Mesenchymal stem cell (in vitro differentiated cells and primary cell): ENCODE measurements around the gene SLC35F3.

Experiments
- DNase-seq: peaks from one replicate; pipeline ENCODE4 v3.0.0-alpha.2; 2013
- H2AFZ ChIP-seq: one replicate; pipeline ENCODE4 v1.6.1; 2013; ENCODE audit warnings: low read depth, mild to moderate bottlenecking, control low read depth, inconsistent platforms, low read length, moderate library complexity
- H2AK5ac ChIP-seq: 2 replicates; pipeline ENCODE4 v1.6.1; 2013; ENCODE audit warnings: low read length, moderate library complexity, mild to moderate bottlenecking, inconsistent platforms; ENCODE audit not compliant: severe bottlenecking
- H2BK120ac ChIP-seq: one replicate; pipeline ENCODE4 v1.6.1; 2013; ENCODE audit warnings: low read depth, mild to moderate bottlenecking, inconsistent platforms, low read length, moderate library complexity
- H2BK12ac ChIP-seq, 2 experiments: one replicate each; pipeline ENCODE4 v1.6.1; 2013; ENCODE audit warnings: inconsistent platforms in 2 of 2, low read length in 2 of 2, mild to moderate bottlenecking in 2 of 2, moderate library complexity in 2 of 2, control low read depth in 1 of 2
- H2BK15ac ChIP-seq: one replicate; pipeline ENCODE4 v1.6.1; 2013; ENCODE audit warnings: mild to moderate bottlenecking, low read depth, inconsistent platforms; ENCODE audit not compliant: poor library complexity, severe bottlenecking
- H2BK5ac ChIP-seq: 2 replicates; pipeline ENCODE4 v1.6.1; 2013; ENCODE audit warnings: low read depth, mild to moderate bottlenecking, low read length, control low read depth, inconsistent platforms; ENCODE audit not compliant: poor library complexity, severe bottlenecking
- H3K14ac ChIP-seq, 2 experiments: one replicate each; pipeline ENCODE4 v1.6.1; 2013; ENCODE audit warnings: inconsistent platforms in 2 of 2, low read length in 2 of 2, control low read depth in 1 of 2, mild to moderate bottlenecking in 1 of 2, moderate library complexity in 1 of 2
- H3K18ac ChIP-seq, 2 experiments: one replicate each; pipeline ENCODE4 v1.6.1; 2013; ENCODE audit warnings: inconsistent platforms in 2 of 2, low read length in 2 of 2, control low read depth in 1 of 2, low read depth in 1 of 2, mild to moderate bottlenecking in 1 of 2
- H3K23ac ChIP-seq, 2 experiments: one replicate each; pipeline ENCODE4 v1.6.1; 2013; ENCODE audit warnings: inconsistent platforms in 2 of 2, low read length in 2 of 2, mild to moderate bottlenecking in 2 of 2, moderate library complexity in 2 of 2, control low read depth in 1 of 2
- H3K27ac ChIP-seq: 2 replicates; pipeline ENCODE4 v1.5.1; 2013; ENCODE audit warnings: mild to moderate bottlenecking, moderate library complexity, low read length, control low read depth, inconsistent platforms; ENCODE audit not compliant: poor library complexity, severe bottlenecking
- H3K27me3 ChIP-seq, 2 experiments: 2 replicates each; pipeline versions ENCODE4 v1.6.1 to v1.7.0; 2013; ENCODE audit warnings: low read length in 2 of 2, mild to moderate bottlenecking in 2 of 2, moderate library complexity in 2 of 2, control low read depth in 1 of 2, inconsistent platforms in 1 of 2; ENCODE audit not compliant: control insufficient read depth in 1 of 2, insufficient read depth in 1 of 2
- H3K36me3 ChIP-seq, 2 experiments: 2 replicates each; pipeline versions ENCODE4 v1.6.1 to v1.7.0; 2013; ENCODE audit warnings: low read length in 2 of 2, control low read depth in 1 of 2, inconsistent platforms in 1 of 2, low read depth in 1 of 2, mild to moderate bottlenecking in 1 of 2; ENCODE audit not compliant: insufficient read depth in 2 of 2, control insufficient read depth in 1 of 2
- H3K4ac ChIP-seq, 2 experiments: one replicate each; pipeline ENCODE4 v1.6.1; 2013; ENCODE audit warnings: inconsistent platforms in 2 of 2, low read length in 2 of 2, mild to moderate bottlenecking in 2 of 2, moderate library complexity in 2 of 2, control low read depth in 1 of 2, low read depth in 1 of 2
- H3K4me1 ChIP-seq: 2 replicates; pipeline ENCODE4 v1.6.1; 2013; ENCODE audit warnings: low read depth, low read length, control low read depth; ENCODE audit not compliant: control insufficient read depth, insufficient read depth
- H3K4me2 ChIP-seq: 2 replicates; pipeline ENCODE4 v1.6.1; 2013; ENCODE audit warnings: low read length, mild to moderate bottlenecking, inconsistent platforms; ENCODE audit not compliant: poor library complexity, severe bottlenecking
- H3K4me3 ChIP-seq, 2 experiments: 2 replicates each; pipeline versions ENCODE4 v1.5.1 to v1.7.0; 2013; ENCODE audit warnings: low read length in 2 of 2, mild to moderate bottlenecking in 2 of 2, control low read depth in 1 of 2, low read depth in 1 of 2; ENCODE audit not compliant: insufficient read depth in 1 of 2
- H3K79me1 ChIP-seq: replicated peaks from 2 replicates; pipeline ENCODE4 v1.6.1; 2013; ENCODE audit warnings: mild to moderate bottlenecking, control low read depth, low read length, inconsistent platforms; ENCODE audit not compliant: poor library complexity, severe bottlenecking
- H3K9ac ChIP-seq: 2 replicates; pipeline ENCODE4 v1.7.0; 2013; ENCODE audit warnings: mild to moderate bottlenecking, low read length, moderate library complexity
- H3K9me3 ChIP-seq: 2 replicates; pipeline ENCODE4 v1.7.0; 2013; ENCODE audit warnings: mild to moderate bottlenecking, low read length; ENCODE audit not compliant: control insufficient read depth
- H4K8ac ChIP-seq: one replicate; pipeline ENCODE4 v1.6.1; 2013; ENCODE audit warnings: inconsistent platforms, mild to moderate bottlenecking, low read length, moderate library complexity
- H4K91ac ChIP-seq: one replicate; pipeline ENCODE4 v1.6.1; 2013; ENCODE audit warnings: mild to moderate bottlenecking, low read length, inconsistent platforms
- WGBS: methylation state at CpG from one replicate; pipeline ENCODE4 v1.1.7; 2013; ENCODE audit warnings: mixed read lengths; 5-methylcytosine and 5-hydroxymethylcytosine counted together

Gene SLC35F3

GRCh38 chr1:234234199-234234598 lies 329.7 kb downstream of the SLC35F3 start:
- Histone ChIP-seq H2BK120ac (no peak overlapping the region), H3K36me3 (no peaks in the 10 kb centered on the region), H4K8ac (no peak overlapping the region), H3K18ac (no peak overlapping the region), H3K4me3 (no peak overlapping the region), H2BK15ac (no peak overlapping the region), H3K14ac (no peak overlapping the region), H3K27me3 (peaks cover 0 to 25% of the 10 kb centered on the region in 2 experiments), H3K9me3 (no peaks in the 10 kb centered on the region), H2BK12ac (no peak overlapping the region), H3K27ac (no peak overlapping the region), H2AK5ac (no peak overlapping the region), H3K23ac (no peak overlapping the region), H3K4ac (no peak overlapping the region), H2AFZ (no peak overlapping the region), H3K79me1 (no peaks in the 10 kb centered on the region), H3K4me2 (no peak overlapping the region), H3K9ac (no peak overlapping the region), H3K4me1 (no peaks in the 10 kb centered on the region), H2BK5ac (no peak overlapping the region), H4K91ac (no peak overlapping the region)
- 30% methylated on average over 6 of the region's 6 CpGs for WGBS
- DNase-seq = no peak

GRCh38 chr1:234235434-234235881 lies 331.0 kb downstream of the SLC35F3 start:
- H3K4me3 ChIP-seq = no peak overlapping the region
- no peak overlapping the region for H2AK5ac ChIP-seq
- no peak overlapping the region for H3K27ac ChIP-seq
- no peak for DNase-seq
- no peaks in the 10 kb centered on the region for H3K4me1 ChIP-seq
- no peak overlapping the region for H3K14ac ChIP-seq
- H4K8ac ChIP-seq = no peak overlapping the region
- no peak overlapping the region for H2BK120ac ChIP-seq
- H2BK12ac ChIP-seq = no peak overlapping the region
- H3K4me2 ChIP-seq = no peak overlapping the region
- H3K18ac ChIP-seq = no peak overlapping the region
- H2BK15ac ChIP-seq = no peak overlapping the region
- no peak overlapping the region for H3K9ac ChIP-seq
- no peak overlapping the region for H3K23ac ChIP-seq
- 82% methylated on average over 4 of the region's 4 CpGs for WGBS
- H3K9me3 ChIP-seq = no peaks in the 10 kb centered on the region
- no peak overlapping the region for H2AFZ ChIP-seq
- peaks cover 0 to 25% of the 10 kb centered on the region in 2 experiments for H3K27me3 ChIP-seq
- no peaks in the 10 kb centered on the region for H3K36me3 ChIP-seq
- no peak overlapping the region for H4K91ac ChIP-seq
- no peaks in the 10 kb centered on the region for H3K79me1 ChIP-seq
- no peak overlapping the region for H3K4ac ChIP-seq
- H2BK5ac ChIP-seq = no peak overlapping the region

- no peak overlapping the region for H3K18ac ChIP-seq
- H3K36me3 ChIP-seq = no peaks in the 10 kb centered on the region
- no peak overlapping the region for H3K9ac ChIP-seq
- H2BK15ac ChIP-seq = no peak overlapping the region
- H3K9me3 ChIP-seq = no peaks in the 10 kb centered on the region
- no peak overlapping the region for H2BK12ac ChIP-seq
- peaks cover 0 to 25% of the 10 kb centered on the region in 2 experiments for H3K27me3 ChIP-seq
- H3K4me1 ChIP-seq = no peaks in the 10 kb centered on the region
- H3K4ac ChIP-seq = no peak overlapping the region
- no peak overlapping the region for H4K91ac ChIP-seq
- no peaks in the 10 kb centered on the region for H3K79me1 ChIP-seq
- H3K23ac ChIP-seq = no peak overlapping the region
- no peak for DNase-seq
- no peak overlapping the region for H3K27ac ChIP-seq
- H3K4me2 ChIP-seq = no peak overlapping the region
- 83% methylated on average over 2 of the region's 2 CpGs for WGBS
- H3K4me3 ChIP-seq = no peak overlapping the region
- no peak overlapping the region for H3K14ac ChIP-seq
- no peak overlapping the region for H2AFZ ChIP-seq
- no peak overlapping the region for H2BK5ac ChIP-seq
- no peak overlapping the region for H4K8ac ChIP-seq
- no peak overlapping the region for H2AK5ac ChIP-seq
- no peak overlapping the region for H2BK120ac ChIP-seq
Observed at GRCh38 chr1:234237393-234237792, 332.9 kb downstream of the SLC35F3 start.

GRCh38 chr1:234238060-234238459 lies 333.6 kb downstream of the SLC35F3 start:
- H3K27me3 ChIP-seq = peaks cover 0 to 25% of the 10 kb centered on the region in 2 experiments
- H2BK12ac ChIP-seq = no peak overlapping the region
- no peaks in the 10 kb centered on the region for H3K4me1 ChIP-seq
- no peak overlapping the region for H3K4ac ChIP-seq
- no peak overlapping the region for H4K8ac ChIP-seq
- no peaks in the 10 kb centered on the region for H3K36me3 ChIP-seq
- H3K23ac ChIP-seq = no peak overlapping the region
- H3K18ac ChIP-seq = no peak overlapping the region
- H2BK15ac ChIP-seq = no peak overlapping the region
- H3K27ac ChIP-seq = no peak overlapping the region
- no peak overlapping the region for H2BK120ac ChIP-seq
- WGBS = 100% methylated on average over 1 of the region's 1 CpG
- no peak overlapping the region for H3K4me2 ChIP-seq
- no peak overlapping the region for H2AFZ ChIP-seq
- H3K14ac ChIP-seq = no peak overlapping the region
- H3K9ac ChIP-seq = no peak overlapping the region
- no peak overlapping the region for H4K91ac ChIP-seq
- H2BK5ac ChIP-seq = no peak overlapping the region
- no peaks in the 10 kb centered on the region for H3K79me1 ChIP-seq
- H3K9me3 ChIP-seq = no peaks in the 10 kb centered on the region
- no peak overlapping the region for H3K4me3 ChIP-seq
- DNase-seq = no peak
- no peak overlapping the region for H2AK5ac ChIP-seq
